Subcutaneous abdominal adipose tissue (tissue), 5 donors: ENCODE data around the gene LAMC3.
"Not testable (repeated sequence)": the region's sequence is repeated elsewhere in the genome, so short reads cannot be mapped to it uniquely, and the experiment has no call there.

Experiments
- H3K27ac ChIP-seq: one replicate; pipeline ENCODE4 v1.7.0; 2013; ENCODE audit warnings: low read depth, mild to moderate bottlenecking, inconsistent platforms, low read length, moderate library complexity
- H3K27me3 ChIP-seq, 5 donors: one replicate each; pipeline ENCODE4 v1.7.0; 2013; ENCODE audit warnings: low read length in 5 of 5, inconsistent platforms in 1 of 5; ENCODE audit not compliant: control insufficient read depth in 5 of 5, insufficient read depth in 4 of 5
- H3K36me3 ChIP-seq, 5 donors: one replicate each; pipeline ENCODE4 v1.7.0; 2013; ENCODE audit warnings: low read length in 5 of 5; ENCODE audit not compliant: control insufficient read depth in 5 of 5, insufficient read depth in 5 of 5
- H3K4me1 ChIP-seq, 5 donors: one replicate each; pipeline ENCODE4 v1.7.0; 2013; ENCODE audit warnings: low read length in 5 of 5, mild to moderate bottlenecking in 3 of 5, moderate library complexity in 1 of 5; ENCODE audit not compliant: control insufficient read depth in 5 of 5, insufficient read depth in 5 of 5
- H3K4me3 ChIP-seq, 5 donors: one replicate each; pipeline ENCODE4 v1.7.0; 2013; ENCODE audit warnings: low read length in 5 of 5, low read depth in 1 of 5
- H3K9ac ChIP-seq, 5 donors: one replicate each; pipeline ENCODE4 v1.7.0; 2013; ENCODE audit warnings: low read length in 5 of 5, mild to moderate bottlenecking in 4 of 5, moderate library complexity in 3 of 5
- H3K9me3 ChIP-seq, 5 donors: one replicate each; pipeline ENCODE4 v1.7.0; 2013; ENCODE audit warnings: low read length in 5 of 5; ENCODE audit not compliant: control insufficient read depth in 5 of 5
- donor health status: healthy.
- donor health status: healthy.
- donor health status: healthy.
- donor health status: healthy.
- donor health status: healthy.

Gene LAMC3

GRCh38 chr9:131096269-131097125 is 87.5 kb downstream of the LAMC3 start, which contains the start of gene AIF1L:
TSS of gene AIF1L (plus strand) at chr9:131096531. CDS start at chr9:131096630, 99 bp downstream.
- Histone ChIP-seq H3K36me3 (no peaks in the 10 kb centered on the region), H3K27me3 (peaks cover 25 to 51% (median 42%) of the 10 kb centered on the region in 5 donors), H3K4me3 (peak within 1 kb of the TSS; percentile 48 to 81 (median 64)), H3K9me3 (no peaks in the 10 kb centered on the region), H3K27ac (no peak within 1 kb of the TSS), H3K9ac (peak within 1 kb of the TSS in 3 of 5 donors; percentile 12 to 66 (median 32)), H3K4me1 (peaks cover 2 to 51% (median 31%) of the 10 kb centered on the region in 5 donors)

GRCh38 chr9:131097126-131097947 is 88.4 kb downstream of the LAMC3 start:
- Histone ChIP-seq H3K4me1 (peaks cover 2 to 59% (median 31%) of the 10 kb centered on the region in 5 donors), H3K4me3 (peak overlapping the region; percentile 48 to 81 (median 64)), H3K9ac (peak overlapping the region in 3 of 5 donors; percentile 14 to 66 (median 32)), H3K36me3 (no peaks in the 10 kb centered on the region), H3K9me3 (no peaks in the 10 kb centered on the region), H3K27me3 (peaks cover 25 to 51% (median 42%) of the 10 kb centered on the region in 5 donors), H3K27ac (no peak overlapping the region)

GRCh38 chr9:131097948-131098278 is 88.9 kb downstream of the LAMC3 start:
- Histone ChIP-seq H3K27me3 (peaks cover 21 to 47% (median 42%) of the 10 kb centered on the region in 5 donors), H3K36me3 (no peaks in the 10 kb centered on the region), H3K4me1 (peaks cover 2 to 65% (median 31%) of the 10 kb centered on the region in 5 donors), H3K27ac (peak overlapping the region; percentile 30), H3K9ac (peak overlapping the region in 3 of 5 donors; percentile 14 to 66 (median 64)), H3K9me3 (no peaks in the 10 kb centered on the region), H3K4me3 (peak overlapping the region in 4 of 5 donors; percentile 48 to 81 (median 66))

- peaks cover 19 to 46% (median 42%) of the 10 kb centered on the region in 5 donors for H3K27me3 ChIP-seq
- peak overlapping the region; percentile 30 for H3K27ac ChIP-seq
- no peaks in the 10 kb centered on the region for H3K36me3 ChIP-seq
- peak overlapping the region in 2 of 5 donors; percentile 45 to 66 for H3K9ac ChIP-seq
- no peaks in the 10 kb centered on the region for H3K9me3 ChIP-seq
- peak overlapping the region in 3 of 5 donors; percentile 64 to 81 (median 69) for H3K4me3 ChIP-seq
- H3K4me1 ChIP-seq: peaks cover 2 to 70% (median 31%) of the 10 kb centered on the region in 5 donors
Observed at GRCh38 chr9:131098391-131099101, 89.6 kb downstream of the LAMC3 start.

- Histone ChIP-seq H3K9me3 (no peaks in the 10 kb centered on the region), H3K27ac (no peak overlapping the region), H3K9ac (no peak overlapping the region), H3K4me3 (peak overlapping the region in 3 of 5 donors; percentile 6 to 81 (median 64)), H3K27me3 (peaks cover 18 to 41% (median 39%) of the 10 kb centered on the region in 5 donors), H3K36me3 (no peaks in the 10 kb centered on the region), H3K4me1 (peaks cover 2 to 73% (median 31%) of the 10 kb centered on the region in 5 donors)
Observed at GRCh38 chr9:131099102-131099606, 90.2 kb downstream of the LAMC3 start.

- H3K9ac ChIP-seq, H3K4me3 ChIP-seq, H3K36me3 ChIP-seq, H3K9me3 ChIP-seq, H3K27ac ChIP-seq: not testable (repeated sequence)
- Histone ChIP-seq H3K27me3 (peaks cover 11 to 34% (median 32%) of the 10 kb centered on the region in 5 donors), H3K4me1 (peaks cover 2 to 74% (median 31%) of the 10 kb centered on the region in 5 donors)
Observed at GRCh38 chr9:131099845-131100244, 90.9 kb downstream of the LAMC3 start.

- H3K4me3 ChIP-seq: no peak overlapping the region
- H3K36me3 ChIP-seq: peaks cover 0 to 4% (median 0%) of the 10 kb centered on the region in 5 donors
- H3K9me3 ChIP-seq: no peaks in the 10 kb centered on the region
- H3K27ac ChIP-seq: no peak overlapping the region
- H3K27me3 ChIP-seq: peaks cover 10 to 30% (median 28%) of the 10 kb centered on the region in 5 donors
- no peak overlapping the region for H3K9ac ChIP-seq
- peaks cover 2 to 75% (median 31%) of the 10 kb centered on the region in 5 donors for H3K4me1 ChIP-seq
Observed at GRCh38 chr9:131100445-131100844, 91.5 kb downstream of the LAMC3 start.

GRCh38 chr9:131101207-131101964 is 92.4 kb downstream of the LAMC3 start:
- H3K4me1 ChIP-seq: peaks cover 0 to 74% (median 25%) of the 10 kb centered on the region in 5 donors
- peaks cover 0 to 8% (median 3%) of the 10 kb centered on the region in 5 donors for H3K36me3 ChIP-seq

More at GRCh38 chr9:131101207-131101964, 92.4 kb downstream of the LAMC3 start:
- no peaks in the 10 kb centered on the region for H3K9me3 ChIP-seq
- H3K4me3 ChIP-seq: no peak overlapping the region
- H3K27ac ChIP-seq: no peak overlapping the region
- H3K9ac ChIP-seq: no peak overlapping the region
- peaks cover 7 to 24% (median 23%) of the 10 kb centered on the region in 5 donors for H3K27me3 ChIP-seq
